Vagina (tissue), 2 donors: ENCODE measurements around the gene ALOX12. TPM values are rescaled to one million over a fixed set of nuclear protein-coding genes. Genes with fewer than 3 reads are reported as not detected.

Experiments used
- DNase-seq, 2 donors: peaks; one replicate each; pipeline ENCODE4 v3.0.0-alpha.2; 2017; ENCODE audit errors: extremely low spot score in 2 of 2
- H3K27ac ChIP-seq: fragments of 200-600 bp; sonication (generic); one replicate; pipeline ENCODE4 v1.5.1; 2019
- H3K27me3 ChIP-seq: fragments of 200-600 bp; sonication (generic); one replicate; pipeline ENCODE4 v1.5.1; 2019
- H3K36me3 ChIP-seq, 2 donors: fragments of 200-600 bp; sonication (generic); one replicate each; pipeline ENCODE4 v1.5.1; 2017 to 2019
- H3K4me1 ChIP-seq: fragments of 200-600 bp; sonication (generic); one replicate; pipeline ENCODE4 v1.5.1; 2019
- H3K4me3 ChIP-seq, 2 donors: fragments of 200-600 bp; sonication (generic); 1 replicate in 1 of 2; 2 replicates in 1 of 2; pipeline ENCODE4 v1.5.1; 2016 to 2019
- H3K9me3 ChIP-seq: fragments of 200-600 bp; sonication (generic); one replicate; pipeline ENCODE4 v1.5.1; 2019
- CTCF ChIP-seq, 3 experiments: fragments of 450-650 bp in 2 of 3; fragments of 200-600 bp in 1 of 3; sonication (generic) in 1 of 3; IDR thresholded peaks; one replicate each; pipeline ENCODE4 v1.5.1; 2017 to 2019; ENCODE audit warnings: antibody characterized with exemption in 3 of 3, mild to moderate bottlenecking in 2 of 3, moderate library complexity in 2 of 3
- POLR2A ChIP-seq, 2 donors: fragments of 450-650 bp; IDR thresholded peaks; one replicate each; pipeline ENCODE4 v1.6.1; 2017; ENCODE audit warnings: antibody characterized with exemption in 2 of 2, mild to moderate bottlenecking in 2 of 2, moderate library complexity in 2 of 2
- POLR2AphosphoS5 ChIP-seq, 2 donors: sonication (generic); formaldehyde crosslinking; IDR thresholded peaks; one replicate each; pipeline ENCODE4 v1.9.0; 2017; ENCODE audit warnings: antibody characterized with exemption in 2 of 2, mild to moderate bottlenecking in 2 of 2, low read depth in 1 of 2; ENCODE audit not compliant: insufficient read depth in 1 of 2
- intact Hi-C: fragments of 100-400 bp; cut with DNase I; formaldehyde crosslinking; loops from one replicate; pipeline ENCODE4 v1.15.1; 2023
- total RNA-seq: library from RNA; depleted of rRNA; stranded (reverse); fragments of >200 nt; gene quantifications from one replicate; pipeline ENCODE4 v1.2.3, GENCODE V29; 2016

The ALOX12 gene
- total RNA-seq, 1 donor from 2014 or later: 16.0 TPM

DNA sequence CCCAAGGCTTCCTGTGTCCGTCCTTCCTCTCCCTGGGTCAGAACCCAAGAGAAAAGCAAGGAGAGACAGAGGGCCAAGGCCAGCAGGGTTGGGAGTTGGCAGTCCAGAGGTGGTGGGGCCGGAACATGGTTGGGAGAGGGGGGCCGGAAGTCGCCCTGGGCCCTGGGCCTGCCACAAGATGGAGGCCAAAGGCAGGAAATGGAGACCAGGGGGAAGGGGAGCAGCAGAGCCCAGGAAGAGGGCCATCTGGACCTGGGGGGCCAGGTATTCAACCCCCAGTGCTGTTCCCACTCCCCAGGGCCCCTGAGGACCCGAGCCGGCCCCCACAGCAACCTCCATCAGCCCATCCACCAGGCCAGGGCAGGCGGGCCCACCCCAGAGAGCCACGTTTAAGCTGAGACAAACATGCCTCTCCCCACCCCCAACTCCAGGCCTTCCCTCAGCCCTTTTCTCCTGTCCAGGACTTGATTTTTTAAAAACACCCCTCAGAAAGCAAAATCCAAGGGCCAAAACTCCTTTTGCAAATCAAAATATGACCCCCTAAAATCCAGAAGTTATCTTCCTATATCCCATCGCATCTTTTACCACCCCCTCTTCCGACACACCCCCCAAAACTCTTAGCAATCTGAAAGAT is 22.6 kb downstream of the ALOX12 start:
- no peak for DNase-seq

GRCh38 chr17:7019367-7019766 is 23.5 kb downstream of the ALOX12 start:
- intact Hi-C loops: no loop called here
- peaks cover 62% of the 10 kb centered on the region for H3K4me1 ChIP-seq

More for the DNA sequence above, 22.6 kb downstream of the ALOX12 start:
- Histone ChIP-seq H3K4me1 (peaks cover 70% of the 10 kb centered on the region), H3K36me3 (no peaks in the 10 kb centered on the region), H3K4me3 (peak overlapping the region; percentile 53 to 66), H3K27me3 (no peaks in the 10 kb centered on the region), H3K9me3 (no peaks in the 10 kb centered on the region), H3K27ac (peak overlapping the region; percentile 86)
- TF ChIP-seq POLR2A (IDR thresholded peaks at IDR 0.05) (peak in 1 of 2 donors; percentile 4), CTCF (IDR thresholded peaks at IDR 0.05) (no peak), POLR2AphosphoS5 (IDR thresholded peaks at IDR 0.05; ENCODE audit: insufficient read depth in 1 of 2, low read depth in 1 of 2) (peak in 1 of 2 donors; percentile 55)
- intact Hi-C loops: no loop called here

GRCh38 chr17:7019839-7020519 is 24.1 kb downstream of the ALOX12 start:
- DNase-seq: no peak
- Histone ChIP-seq H3K9me3 (no peaks in the 10 kb centered on the region), H3K4me3 (peak overlapping the region; percentile 53 to 66), H3K36me3 (no peaks in the 10 kb centered on the region), H3K27me3 (no peaks in the 10 kb centered on the region), H3K27ac (peak overlapping the region; percentile 86), H3K4me1 (peaks cover 62% of the 10 kb centered on the region)
- intact Hi-C loops: no loop called here
- no peak for TF ChIP-seq CTCF (IDR thresholded peaks at IDR 0.05)
- TF ChIP-seq POLR2AphosphoS5 (IDR thresholded peaks at IDR 0.05; ENCODE audit: insufficient read depth in 1 of 2, low read depth in 1 of 2): peak in 1 of 2 donors; percentile 54

More at GRCh38 chr17:7019367-7019766, 23.5 kb downstream of the ALOX12 start:
- H3K27me3 ChIP-seq: no peaks in the 10 kb centered on the region
- DNase-seq: no peak
- H3K27ac ChIP-seq: peak overlapping the region; percentile 86
- H3K36me3 ChIP-seq: no peaks in the 10 kb centered on the region
- peak overlapping the region; percentile 53 to 66 for H3K4me3 ChIP-seq
- TF ChIP-seq CTCF (IDR thresholded peaks at IDR 0.05) (no peak), POLR2A (IDR thresholded peaks at IDR 0.05) (no peak), POLR2AphosphoS5 (IDR thresholded peaks at IDR 0.05; ENCODE audit: insufficient read depth in 1 of 2, low read depth in 1 of 2) (no peak)
- no peaks in the 10 kb centered on the region for H3K9me3 ChIP-seq

DNA sequence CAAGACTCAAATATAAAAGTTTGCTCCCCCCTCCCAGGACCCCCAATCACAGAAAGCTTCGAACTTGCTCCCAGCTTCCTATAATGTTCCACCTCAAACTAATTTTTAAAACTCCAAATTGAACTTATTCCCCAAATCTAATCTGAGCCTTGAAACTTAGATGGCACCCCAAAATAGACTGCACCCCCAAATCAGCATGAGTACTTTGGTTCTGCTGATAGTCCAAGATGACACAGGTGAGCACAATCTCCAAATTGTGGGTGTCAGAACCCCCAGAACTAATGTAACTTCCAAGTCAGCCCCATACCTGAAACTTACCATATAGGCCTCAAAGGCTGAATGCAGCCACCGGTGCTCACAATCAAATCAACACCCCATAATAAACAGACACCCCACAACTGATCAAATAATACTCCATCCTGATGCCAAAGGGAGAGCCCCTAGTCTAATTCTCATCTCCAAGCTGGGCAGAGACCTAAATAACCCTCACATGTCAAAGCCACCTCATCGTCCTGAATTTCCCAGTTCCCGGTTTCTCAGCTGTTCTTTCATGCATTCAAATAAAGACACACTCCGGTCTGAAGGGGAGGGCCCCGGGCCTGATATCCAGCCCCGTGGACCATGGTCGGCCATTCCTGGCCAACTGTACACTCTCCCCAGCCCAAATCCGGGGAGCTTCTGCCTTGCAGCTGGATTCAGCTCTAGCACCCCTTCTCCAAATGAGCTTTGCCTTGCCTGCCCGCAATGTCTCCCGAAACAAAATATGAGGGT is 25.2 kb downstream of the ALOX12 start:
- intact Hi-C loops: no loop called here
- H3K27ac ChIP-seq: peak overlapping the region; percentile 77
- no peak for DNase-seq
- H3K27me3 ChIP-seq: no peaks in the 10 kb centered on the region
- peak overlapping the region in 1 of 2 donors; percentile 19 for H3K4me3 ChIP-seq
- no peaks in the 10 kb centered on the region for H3K36me3 ChIP-seq
- H3K4me1 ChIP-seq: peaks cover 52% of the 10 kb centered on the region
- H3K9me3 ChIP-seq: no peaks in the 10 kb centered on the region
- TF ChIP-seq POLR2AphosphoS5 (IDR thresholded peaks at IDR 0.05; ENCODE audit: insufficient read depth in 1 of 2, low read depth in 1 of 2) (no peak), CTCF (IDR thresholded peaks at IDR 0.05) (no peak), POLR2A (IDR thresholded peaks at IDR 0.05) (no peak)
